HG03354 (cell line): ENCODE data around the gene PFAS.

Experiments used
- ATAC-seq: cut with Tn5 transposase; IDR thresholded peaks from one replicate; pipeline ENCODE4 v1.9.1; 2021; ENCODE audit warnings: mild to moderate bottlenecking; ENCODE audit not compliant: unreplicated experiment, poor library complexity, severe bottlenecking

Gene PFAS

DNA sequence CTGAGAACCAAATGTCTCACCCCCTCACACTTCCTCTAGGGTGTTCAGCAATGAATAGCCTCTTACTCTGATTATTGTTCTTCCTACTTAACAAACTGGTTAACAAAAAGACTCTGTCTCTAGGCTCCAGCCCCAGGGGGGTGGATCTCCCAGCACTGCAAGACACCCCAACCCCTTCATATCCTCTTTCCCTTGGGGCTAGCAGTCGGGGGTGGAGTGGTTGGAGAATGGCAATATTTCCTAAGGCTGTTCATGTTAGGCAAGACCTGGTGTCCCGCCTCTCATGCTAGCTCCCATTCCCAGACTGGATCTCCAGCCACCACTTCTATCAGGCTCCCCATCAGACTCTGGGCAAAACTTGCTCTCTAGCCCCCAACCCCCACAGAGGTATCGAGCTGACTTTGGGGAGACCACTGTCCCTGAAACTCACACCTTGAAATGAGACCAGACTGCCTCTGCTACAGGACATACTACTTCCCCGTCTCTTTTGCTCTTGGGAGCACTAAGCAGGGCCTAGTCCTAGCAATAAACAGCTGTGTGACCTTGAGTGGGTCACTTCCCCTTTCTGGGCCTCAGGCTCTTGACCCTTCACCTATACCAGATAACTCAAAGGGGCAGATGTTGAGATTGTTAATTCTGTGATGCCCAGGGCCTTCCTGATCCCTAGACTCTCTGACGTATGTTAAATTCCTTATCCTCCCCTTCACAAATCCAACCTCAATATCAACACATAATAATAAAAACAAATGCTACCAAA is 43.7 kb downstream of the PFAS start:
- no peak for ATAC-seq

DNA sequence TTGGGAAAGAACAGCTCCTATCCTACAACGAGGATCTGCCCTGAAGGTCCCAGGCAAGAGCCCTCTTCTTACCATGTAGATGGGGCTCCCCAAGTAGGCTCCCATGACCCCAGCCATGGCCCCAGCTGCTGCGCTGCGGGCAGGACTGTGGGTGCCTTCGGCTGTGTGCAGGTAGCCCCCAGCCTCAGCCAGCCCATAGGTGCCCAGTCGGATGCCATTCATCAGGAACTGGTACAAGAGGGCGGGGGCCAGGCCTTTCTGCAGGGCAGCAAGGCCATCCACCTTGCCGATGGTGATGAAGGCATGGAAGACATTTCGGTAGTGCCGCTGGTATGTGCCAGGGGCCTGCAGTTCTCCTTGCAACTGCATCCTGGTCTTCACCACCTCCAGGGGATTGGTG is 45.3 kb downstream of the PFAS start:
- ATAC-seq = no peak

DNA sequence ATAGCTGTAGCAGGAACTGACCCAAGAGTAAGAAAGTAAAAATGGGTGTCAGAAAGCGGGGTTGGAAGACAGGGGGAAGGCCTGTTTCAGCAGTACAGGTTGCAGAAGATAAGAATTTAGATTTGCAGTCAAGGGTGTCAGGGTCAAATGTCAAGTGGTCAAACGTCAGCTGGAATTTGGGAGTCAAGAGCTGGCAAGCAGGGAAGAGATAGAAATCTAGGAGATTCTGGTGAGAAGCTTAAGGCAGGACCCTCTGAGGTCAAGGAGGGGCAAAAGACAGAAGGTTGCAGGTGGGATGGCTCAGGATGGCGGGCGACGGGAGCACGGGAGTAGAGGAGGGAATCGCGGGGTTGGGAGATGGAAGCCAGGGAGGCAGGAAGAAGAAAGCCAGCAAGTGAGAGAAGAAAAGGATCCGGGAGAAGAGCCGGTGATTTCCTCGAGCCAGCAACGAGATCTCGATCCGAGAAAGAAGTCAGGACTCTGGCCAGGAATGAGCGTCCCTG is 45.8 kb downstream of the PFAS start:
- no peak for ATAC-seq

DNA sequence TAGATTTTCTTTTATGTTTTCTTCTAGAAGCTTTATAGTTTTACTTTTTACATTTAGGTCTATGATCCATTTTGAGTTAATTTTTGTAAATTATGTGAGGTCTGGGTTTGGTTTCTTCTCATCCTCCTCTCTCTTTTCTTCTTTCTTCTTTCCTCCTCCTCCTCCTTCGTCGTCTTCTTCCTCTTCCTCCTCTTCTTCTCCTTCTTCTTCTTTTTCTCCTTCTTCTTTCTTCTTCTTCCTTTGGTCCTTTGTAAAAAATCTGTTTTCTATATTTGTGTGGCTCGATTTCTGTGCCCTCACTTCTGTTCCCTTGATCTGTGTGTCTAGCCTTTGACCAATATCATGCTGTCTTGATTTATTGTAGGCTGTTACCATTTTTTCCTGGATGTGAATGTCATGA is 51.1 kb downstream of the PFAS start:
- no peak for ATAC-seq

DNA sequence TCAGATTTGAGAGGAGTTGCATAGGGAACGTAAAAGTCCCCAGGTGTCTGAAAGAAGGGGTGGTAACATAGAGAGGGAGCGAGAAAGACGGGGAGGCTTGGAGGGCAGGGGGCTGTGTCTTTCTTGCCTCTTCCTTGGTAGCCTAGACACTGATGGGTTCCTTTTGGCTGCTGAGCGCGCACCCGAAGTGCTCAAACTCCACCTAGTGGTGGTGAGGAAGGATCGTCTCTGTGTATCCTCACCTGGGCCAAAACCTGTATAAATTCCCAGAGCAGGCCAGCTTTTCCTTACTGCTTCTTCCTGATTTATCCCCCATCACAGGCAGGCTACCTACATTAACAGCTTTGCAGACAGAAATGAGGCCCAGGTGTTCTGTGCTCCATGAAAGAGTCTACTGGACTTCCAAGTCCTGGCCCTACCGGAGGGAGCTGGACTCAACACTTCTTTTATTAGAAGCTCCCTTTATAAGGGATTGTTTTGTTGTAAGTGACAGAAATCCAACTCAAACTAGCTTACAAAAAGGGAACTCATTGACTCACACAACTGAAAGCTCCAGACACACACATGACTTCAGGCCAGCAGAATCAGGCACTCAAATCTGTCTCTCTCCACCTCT is 51.6 kb downstream of the PFAS start:
- ATAC-seq = peak; percentile 63

DNA sequence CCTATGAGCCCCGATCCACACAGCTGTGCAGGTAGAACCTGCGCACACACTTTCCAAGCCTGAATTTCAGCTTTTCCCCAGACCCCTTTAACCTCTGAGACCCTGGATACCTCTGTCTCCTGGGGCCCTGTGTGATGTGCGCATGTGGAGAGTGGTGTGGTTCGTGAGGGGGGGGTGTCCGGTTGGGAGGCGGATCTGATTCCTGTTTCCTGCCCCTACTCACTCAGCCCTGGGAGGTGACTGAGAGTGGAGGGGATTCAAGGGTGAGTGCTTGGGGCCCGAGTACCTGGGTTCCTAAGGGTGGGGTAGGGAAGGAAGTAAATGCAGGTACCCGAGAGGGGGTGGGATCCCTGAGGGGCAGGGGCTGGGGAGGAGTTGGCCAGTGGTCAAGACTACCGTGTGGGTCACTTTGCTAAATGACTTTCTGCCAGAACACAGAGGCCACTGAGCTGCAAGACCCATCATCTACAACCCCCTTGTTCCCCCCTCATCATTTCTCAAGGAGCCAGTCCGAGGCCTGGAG is 61.6 kb downstream of the PFAS start:
- no peak for ATAC-seq

DNA sequence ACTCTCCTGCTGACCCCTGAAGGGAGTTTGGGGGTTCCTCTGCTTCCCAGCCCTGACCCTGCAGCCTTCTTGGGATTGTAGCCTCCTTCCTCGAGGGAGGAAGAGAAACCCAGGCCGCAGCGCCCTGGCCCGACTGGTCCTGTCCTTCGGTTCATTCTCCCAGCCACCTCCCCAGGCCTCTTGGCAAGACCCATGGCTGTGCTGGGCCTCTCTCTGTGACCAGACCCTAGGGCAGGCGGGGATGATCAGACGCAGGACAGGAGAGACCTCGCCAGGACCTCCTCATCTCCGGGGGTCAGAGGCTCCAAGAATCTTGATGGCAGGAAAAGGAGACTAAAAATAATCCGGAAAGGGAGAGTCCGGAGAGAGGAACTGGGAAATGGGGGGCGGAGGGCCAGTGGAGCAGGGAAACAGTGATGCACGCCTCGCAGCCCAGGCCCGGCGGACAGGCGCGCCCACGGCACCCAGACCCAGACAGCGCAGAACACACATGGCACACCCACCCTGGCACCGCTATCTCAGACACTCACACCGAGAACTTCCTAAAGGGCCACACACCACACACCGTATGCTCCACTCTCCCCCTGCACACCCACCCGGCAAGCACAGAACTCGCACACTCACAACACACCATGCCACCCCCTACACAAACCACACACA is 62.2 kb downstream of the PFAS start:
- no peak for ATAC-seq

DNA sequence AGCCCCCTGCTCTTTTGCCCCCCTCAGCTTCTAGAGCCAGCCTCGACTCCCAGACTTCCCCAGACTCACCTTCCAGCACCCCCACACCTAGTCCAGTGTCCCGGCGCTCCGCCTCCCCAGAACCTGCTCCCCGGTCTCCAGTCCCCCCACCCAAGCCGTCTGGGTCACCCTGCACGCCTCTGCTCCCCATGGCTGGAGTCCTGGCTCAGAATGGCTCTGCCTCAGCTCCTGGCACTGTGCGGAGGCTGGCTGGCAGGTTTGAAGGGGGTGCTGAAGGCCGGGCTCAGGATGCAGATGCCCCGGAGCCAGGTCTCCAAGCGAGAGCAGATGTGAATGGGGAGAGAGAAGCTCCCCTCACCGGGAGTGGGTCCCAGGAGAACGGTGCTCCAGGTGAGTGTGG is 63.2 kb downstream of the PFAS start:
- no peak for ATAC-seq

DNA sequence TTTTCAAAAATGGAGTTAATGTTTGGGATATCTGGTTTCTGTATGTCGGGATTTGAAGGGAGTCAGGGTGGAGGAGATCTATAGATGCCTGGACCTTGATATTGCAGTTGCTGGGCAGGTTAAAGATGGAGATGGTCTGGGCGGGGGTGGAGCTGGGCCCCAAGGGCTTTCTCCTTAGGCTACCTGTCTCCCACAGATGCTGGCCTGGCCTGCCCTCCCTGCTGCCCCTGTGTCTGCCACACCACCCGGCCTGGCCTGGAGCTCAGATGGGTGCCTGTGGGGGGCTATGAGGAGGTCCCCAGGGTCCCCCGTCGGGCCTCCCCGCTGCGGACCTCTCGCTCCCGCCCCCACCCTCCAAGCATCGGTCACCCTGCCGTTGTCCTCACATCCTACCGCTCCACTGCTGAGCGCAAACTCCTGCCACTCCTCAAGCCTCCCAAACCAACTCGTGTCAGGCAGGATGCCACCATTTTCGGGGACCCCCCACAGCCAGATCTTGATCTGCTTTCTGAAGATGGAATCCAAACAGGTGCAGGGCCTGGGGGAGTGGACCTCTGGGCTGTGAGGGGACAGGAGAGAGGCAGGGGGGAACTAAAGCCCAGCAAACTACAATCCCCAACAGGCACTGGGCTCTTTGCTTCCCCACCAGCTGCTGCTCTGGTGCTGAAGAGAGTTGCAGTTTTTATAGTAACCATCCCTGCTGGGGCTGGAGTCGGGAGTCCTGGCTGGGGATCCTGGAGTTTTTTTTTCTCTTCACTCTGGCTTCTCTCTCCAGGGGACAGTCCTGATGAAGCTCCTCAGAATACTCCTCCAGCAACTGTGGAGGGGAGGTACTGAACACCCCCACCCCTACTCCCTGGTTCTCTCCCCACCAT is 63.9 kb downstream of the PFAS start:
- ATAC-seq = no peak

DNA sequence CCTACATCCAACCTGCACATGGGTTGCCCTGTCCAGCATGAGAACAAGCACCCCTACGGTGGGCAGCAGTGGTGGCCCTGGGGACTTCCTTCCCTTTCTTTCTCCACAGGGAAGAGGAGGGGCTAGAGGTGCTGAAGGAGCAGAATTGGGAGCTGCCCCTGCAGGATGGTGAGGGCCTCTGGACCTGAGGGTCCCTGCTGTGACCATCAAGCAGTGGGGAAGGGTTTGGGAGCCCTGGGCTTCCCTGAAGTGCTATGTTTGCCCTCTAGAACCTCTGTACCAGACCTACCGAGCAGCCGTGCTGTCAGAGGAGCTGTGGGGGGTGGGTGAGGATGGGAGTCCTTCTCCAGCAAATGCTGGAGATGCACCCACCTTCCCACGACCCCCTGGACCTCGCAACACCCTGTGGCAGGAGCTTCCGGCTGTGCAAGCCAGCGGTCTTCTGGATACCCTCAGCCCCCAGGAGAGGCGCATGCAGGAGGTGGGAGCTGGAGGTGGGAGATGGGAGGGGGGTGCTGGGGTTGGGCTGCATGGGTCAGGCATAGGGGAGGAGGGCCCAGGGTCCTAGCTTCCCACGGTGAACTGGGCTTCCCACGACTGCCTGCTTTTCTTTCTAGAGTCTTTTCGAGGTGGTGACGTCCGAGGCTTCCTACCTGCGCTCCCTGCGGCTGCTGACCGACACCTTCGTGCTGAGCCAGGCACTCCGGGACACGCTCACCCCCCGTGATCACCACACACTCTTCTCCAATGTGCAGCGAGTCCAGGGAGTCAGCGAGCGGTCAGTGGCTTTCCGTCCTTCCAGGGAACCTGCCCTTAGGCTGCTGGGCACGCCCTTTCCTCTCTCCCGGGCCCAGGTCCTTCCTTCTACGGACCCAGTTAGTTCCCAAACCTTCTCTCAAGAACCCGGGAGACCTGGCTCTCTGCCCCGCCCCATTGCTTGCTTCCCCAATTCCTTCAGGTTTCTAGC is 66.0 kb downstream of the PFAS start:
- ATAC-seq = no peak

DNA sequence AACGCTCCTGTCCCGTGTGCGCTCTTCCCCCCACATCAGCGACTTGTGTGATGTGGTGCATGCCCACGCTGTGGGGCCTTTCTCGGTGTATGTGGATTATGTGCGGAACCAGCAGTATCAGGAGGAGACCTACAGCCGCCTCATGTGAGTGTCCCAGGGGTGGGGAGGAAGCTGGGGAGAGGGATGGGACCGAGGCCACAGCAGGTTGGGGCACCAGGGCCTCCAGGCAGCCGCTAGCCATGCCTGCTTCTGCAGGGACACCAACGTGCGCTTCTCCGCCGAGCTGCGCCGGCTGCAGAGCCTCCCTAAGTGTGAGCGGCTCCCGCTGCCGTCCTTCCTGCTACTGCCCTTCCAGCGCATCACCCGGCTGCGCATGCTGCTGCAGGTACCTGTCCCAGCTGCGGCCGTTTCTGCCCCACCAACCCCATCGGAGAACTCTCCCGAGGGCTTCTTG is 66.7 kb downstream of the PFAS start:
- no peak for ATAC-seq

DNA sequence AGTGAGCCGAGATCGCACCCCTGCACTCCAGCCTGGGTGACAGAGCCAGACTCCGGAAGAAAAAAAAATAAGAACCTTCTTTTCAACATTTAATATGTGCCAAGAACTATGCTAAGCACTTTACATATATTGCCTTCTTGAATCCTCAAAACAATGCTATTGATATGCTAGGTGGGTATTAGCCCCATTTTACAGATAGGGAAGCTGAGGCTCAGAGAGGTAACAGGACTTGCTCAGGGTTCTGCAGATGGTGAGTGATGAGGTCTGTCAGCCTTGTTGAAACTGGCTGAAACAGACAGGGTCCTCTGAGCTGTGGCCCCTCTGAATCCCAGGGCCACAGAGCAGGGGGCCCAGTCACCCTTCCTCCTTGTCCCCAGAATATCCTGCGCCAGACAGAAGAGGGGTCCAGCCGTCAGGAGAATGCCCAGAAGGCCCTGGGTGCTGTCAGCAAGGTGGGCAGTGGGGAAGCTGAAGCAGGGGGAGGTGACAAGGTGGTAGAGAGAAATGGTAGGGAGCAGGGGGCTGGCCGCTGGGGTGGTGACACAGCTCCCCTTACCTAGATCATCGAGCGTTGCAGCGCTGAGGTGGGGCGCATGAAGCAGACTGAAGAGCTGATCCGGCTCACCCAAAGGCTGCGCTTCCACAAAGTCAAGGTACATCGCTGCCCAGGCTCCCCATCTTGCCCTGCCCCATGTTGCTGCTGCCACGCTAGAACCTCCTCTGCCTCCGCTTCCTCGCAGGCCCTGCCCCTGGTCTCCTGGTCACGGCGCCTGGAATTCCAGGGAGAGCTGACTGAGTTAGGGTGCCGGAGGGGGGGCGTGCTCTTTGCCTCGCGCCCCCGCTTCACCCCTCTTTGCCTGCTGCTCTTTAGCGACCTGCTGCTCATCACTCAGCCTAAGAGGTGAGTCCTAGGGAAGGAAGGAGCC is 69.2 kb downstream of the PFAS start:
- ATAC-seq = no peak
